Heart left ventricle (tissue), 13 donors: Measurements from ENCODE around the gene ZNF674.

Source experiments
- POLR2A ChIP-seq, 2 donors: fragments of 450-650 bp; IDR thresholded peaks; one replicate each; pipeline ENCODE4 v1.6.1; 2017; ENCODE audit warnings: antibody characterized with exemption in 2 of 2, mild to moderate bottlenecking in 2 of 2, moderate library complexity in 2 of 2
- TF ChIP-seq, protein P1 (sequence below), 12 donors: fragments of 200-600 bp; sonication (generic) in 4 of 12; IDR thresholded peaks; one replicate each; pipeline versions ENCODE4 v1.5.0 to v1.8.0; 2018 to 2022; ENCODE audit warnings: antibody characterized with exemption in 12 of 12, mild to moderate bottlenecking in 5 of 12
- donor health status: ischemic (EF 13 %, LVEDD 7.1; RV severe dilation, severe dysfunction).
- donor health status: DM: no; HTN: yes; CAD: no.
- donor health status: DM: no; HTN: no; CAD: no.
- donor health status: ischemic (EF 25% LVEDD 6.9; RV normal size, moderate dysfunction).
- donor health status: ischemic (EF 25% LVEDD 5.7; RV mildly dilated, moderate dysfunction).
- donor health status: ischemic (EF 35%, LVEDD 5.7; RV mildly dilated, moderate dysfunction).
- donor health status: nonischemic (EF 11% LVEDD 7.7; RV severe dilation, severe dysfunction).
- donor health status: DM: yes; HTN: yes; CAD: no.
- donor health status: PGD.
- donor health status: ischemic (EF 29% LVEDD 5.4; RV normal size, mild dysfunction).
- donor health status: nonischemic (EF 23%, LVEDD 6.1; RV moderate dilation, normal function).

DNA sequence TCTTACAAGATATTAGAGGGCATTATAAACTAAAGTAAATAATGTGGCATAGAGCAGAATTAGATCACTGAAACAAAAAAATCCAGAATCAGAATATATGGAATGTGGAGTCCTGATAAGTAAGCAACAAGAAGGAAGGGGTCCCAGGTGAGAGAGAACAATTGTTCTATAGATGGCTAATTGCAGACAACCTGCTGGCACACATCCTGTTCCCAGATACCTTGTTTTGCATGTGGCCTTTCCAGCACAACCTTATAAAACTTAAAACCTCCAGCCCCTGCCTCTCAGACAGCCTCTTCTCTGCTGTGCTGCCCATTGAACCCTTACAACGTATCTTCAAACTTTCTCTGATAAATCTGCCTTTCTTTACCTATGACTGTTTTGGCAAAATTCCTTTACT, 4.7 kb upstream of the ZNF674 start:
- TF ChIP-seq, protein P1, sequence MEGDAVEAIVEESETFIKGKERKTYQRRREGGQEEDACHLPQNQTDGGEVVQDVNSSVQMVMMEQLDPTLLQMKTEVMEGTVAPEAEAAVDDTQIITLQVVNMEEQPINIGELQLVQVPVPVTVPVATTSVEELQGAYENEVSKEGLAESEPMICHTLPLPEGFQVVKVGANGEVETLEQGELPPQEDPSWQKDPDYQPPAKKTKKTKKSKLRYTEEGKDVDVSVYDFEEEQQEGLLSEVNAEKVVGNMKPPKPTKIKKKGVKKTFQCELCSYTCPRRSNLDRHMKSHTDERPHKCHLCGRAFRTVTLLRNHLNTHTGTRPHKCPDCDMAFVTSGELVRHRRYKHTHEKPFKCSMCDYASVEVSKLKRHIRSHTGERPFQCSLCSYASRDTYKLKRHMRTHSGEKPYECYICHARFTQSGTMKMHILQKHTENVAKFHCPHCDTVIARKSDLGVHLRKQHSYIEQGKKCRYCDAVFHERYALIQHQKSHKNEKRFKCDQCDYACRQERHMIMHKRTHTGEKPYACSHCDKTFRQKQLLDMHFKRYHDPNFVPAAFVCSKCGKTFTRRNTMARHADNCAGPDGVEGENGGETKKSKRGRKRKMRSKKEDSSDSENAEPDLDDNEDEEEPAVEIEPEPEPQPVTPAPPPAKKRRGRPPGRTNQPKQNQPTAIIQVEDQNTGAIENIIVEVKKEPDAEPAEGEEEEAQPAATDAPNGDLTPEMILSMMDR (IDR thresholded peaks at IDR 0.05): no peak
- TF ChIP-seq POLR2A (IDR thresholded peaks at IDR 0.05): no peak
